MM.1S (cell line): ENCODE measurements around the gene TMX2.
"Not testable (repeated sequence)": the region's sequence is repeated elsewhere in the genome, so short reads cannot be mapped to it uniquely, and the experiment has no call there.

ENCODE experiments used
- DNase-seq: peaks from one replicate; pipeline ENCODE4 v3.0.0-alpha.2; 2015
- H2AFZ ChIP-seq: fragments of 300-600 bp; sonication (generic); 2 replicates; pipeline ENCODE4 v1.6.0; 2016; ENCODE audit warnings: antibody characterized with exemption, low read length
- H3F3A ChIP-seq: fragments of 300-600 bp; sonication (generic); 2 replicates; pipeline ENCODE4 v1.6.1; 2016; ENCODE audit warnings: mild to moderate bottlenecking, antibody characterized with exemption, low read length, moderate library complexity, mixed read lengths; ENCODE audit not compliant: insufficient read depth
- H3K27ac ChIP-seq: fragments of 300-600 bp; sonication (generic); 2 replicates; pipeline ENCODE4 v1.5.1; 2016; ENCODE audit warnings: mild to moderate bottlenecking, low read length
- H3K27me3 ChIP-seq: fragments of 300-600 bp; sonication (generic); replicated peaks from 2 replicates; pipeline ENCODE4 v1.6.0; 2016; ENCODE audit warnings: low read length; ENCODE audit not compliant: insufficient read depth
- H3K36me3 ChIP-seq: fragments of 300-600 bp; sonication (generic); replicated peaks from 2 replicates; pipeline ENCODE4 v1.6.1; 2016; ENCODE audit warnings: mild to moderate bottlenecking, low read length, mixed read lengths; ENCODE audit not compliant: insufficient read depth
- H3K4me1 ChIP-seq: fragments of 300-600 bp; sonication (generic); 2 replicates; pipeline ENCODE4 v1.6.1; 2016; ENCODE audit warnings: low read length, mixed read lengths
- H3K4me2 ChIP-seq: fragments of 300-600 bp; sonication (generic); 2 replicates; pipeline ENCODE4 v1.6.0; 2016; ENCODE audit warnings: low read depth, low read length
- H3K4me3 ChIP-seq: fragments of 300-600 bp; sonication (generic); 2 replicates; pipeline ENCODE4 v1.5.1; 2016; ENCODE audit warnings: low read length, mixed read lengths
- H3K79me2 ChIP-seq: fragments of 300-600 bp; sonication (generic); 2 replicates; pipeline ENCODE4 v1.6.1; 2016; ENCODE audit warnings: mixed run types, low read length, mixed read lengths
- H3K9ac ChIP-seq: fragments of 300-600 bp; sonication (generic); 2 replicates; pipeline ENCODE4 v1.6.1; 2016; ENCODE audit warnings: low read length, mixed read lengths
- H3K9me2 ChIP-seq: fragments of 300-600 bp; sonication (generic); replicated peaks from 2 replicates; pipeline ENCODE4 v1.6.1; 2016; ENCODE audit warnings: mild to moderate bottlenecking, low read length, mixed read lengths; ENCODE audit not compliant: insufficient read depth
- H3K9me3 ChIP-seq: fragments of 300-600 bp; sonication (generic); replicated peaks from 2 replicates; pipeline ENCODE4 v1.6.1; 2016; ENCODE audit warnings: mild to moderate bottlenecking, low read length, mixed read lengths; ENCODE audit not compliant: insufficient read depth
- H4K20me1 ChIP-seq: fragments of 300-600 bp; sonication (generic); 2 replicates; pipeline ENCODE4 v1.6.1; 2016; ENCODE audit warnings: mild to moderate bottlenecking, low read length, moderate library complexity, mixed read lengths; ENCODE audit not compliant: insufficient read depth
- EZH2 ChIP-seq: fragments of 300-600 bp; sonication (generic); optimal IDR thresholded peaks from 2 replicates; pipeline ENCODE3; 2017; ENCODE audit warnings: low read depth, mild to moderate bottlenecking, antibody characterized with exemption, low read length, mixed read lengths
- EZH2phosphoT487 ChIP-seq: fragments of 300-600 bp; sonication (generic); IDR thresholded peaks from 2 replicates; pipeline ENCODE4 v1.6.1; 2018; ENCODE audit warnings: antibody characterized with exemption, low read length
- TF ChIP-seq, protein P1 (sequence below): fragments of 300-600 bp; sonication (generic); IDR thresholded peaks from 2 replicates; pipeline ENCODE4 v1.5.1; 2016; ENCODE audit warnings: antibody characterized with exemption, low read length, mixed read lengths

TMX2 gene

DNA sequence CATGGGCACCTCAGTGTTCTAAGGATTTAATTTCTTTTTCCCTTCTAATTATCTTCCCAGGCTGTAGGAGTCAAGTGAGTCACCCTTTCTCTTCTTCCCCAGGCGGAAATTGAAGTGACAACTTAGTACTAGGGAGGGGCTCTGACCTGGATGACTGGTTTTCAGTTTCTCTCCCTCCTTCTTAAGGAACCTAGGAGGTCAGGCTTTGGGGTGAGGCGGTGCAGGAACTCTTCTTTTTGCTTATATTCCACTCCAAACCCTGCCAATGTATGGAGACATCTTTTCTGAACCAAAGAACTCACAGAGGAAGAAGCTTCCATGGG is 31.9 kb upstream of the TMX2 start:
- 0 out of 2 replicates have a peak, but pooled peaks cover 4% of the 10 kb centered on the region for H4K20me1 ChIP-seq
- H3K4me3 ChIP-seq: no peak overlapping the region
- no peak overlapping the region for H2AFZ ChIP-seq
- H3K4me2 ChIP-seq: no peak overlapping the region
- H3K4me1 ChIP-seq: no peaks in the 10 kb centered on the region
- H3K27ac ChIP-seq: no peak overlapping the region
- H3F3A ChIP-seq: no peaks in the 10 kb centered on the region
- H3K9ac ChIP-seq: no peak overlapping the region
- H3K9me3 ChIP-seq: no peaks in the 10 kb centered on the region
- 0 out of 2 replicates have a peak, but pooled peaks cover 2% of the 10 kb centered on the region for H3K36me3 ChIP-seq
- no peaks in the 10 kb centered on the region for H3K9me2 ChIP-seq
- peaks cover 85% of the 10 kb centered on the region for H3K79me2 ChIP-seq
- TF ChIP-seq, protein P1, sequence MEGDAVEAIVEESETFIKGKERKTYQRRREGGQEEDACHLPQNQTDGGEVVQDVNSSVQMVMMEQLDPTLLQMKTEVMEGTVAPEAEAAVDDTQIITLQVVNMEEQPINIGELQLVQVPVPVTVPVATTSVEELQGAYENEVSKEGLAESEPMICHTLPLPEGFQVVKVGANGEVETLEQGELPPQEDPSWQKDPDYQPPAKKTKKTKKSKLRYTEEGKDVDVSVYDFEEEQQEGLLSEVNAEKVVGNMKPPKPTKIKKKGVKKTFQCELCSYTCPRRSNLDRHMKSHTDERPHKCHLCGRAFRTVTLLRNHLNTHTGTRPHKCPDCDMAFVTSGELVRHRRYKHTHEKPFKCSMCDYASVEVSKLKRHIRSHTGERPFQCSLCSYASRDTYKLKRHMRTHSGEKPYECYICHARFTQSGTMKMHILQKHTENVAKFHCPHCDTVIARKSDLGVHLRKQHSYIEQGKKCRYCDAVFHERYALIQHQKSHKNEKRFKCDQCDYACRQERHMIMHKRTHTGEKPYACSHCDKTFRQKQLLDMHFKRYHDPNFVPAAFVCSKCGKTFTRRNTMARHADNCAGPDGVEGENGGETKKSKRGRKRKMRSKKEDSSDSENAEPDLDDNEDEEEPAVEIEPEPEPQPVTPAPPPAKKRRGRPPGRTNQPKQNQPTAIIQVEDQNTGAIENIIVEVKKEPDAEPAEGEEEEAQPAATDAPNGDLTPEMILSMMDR: no peak
- TF ChIP-seq EZH2phosphoT487 (no peak), EZH2 (no peak)
- no peak for DNase-seq
- H3K27me3 ChIP-seq: no peaks in the 10 kb centered on the region

DNA sequence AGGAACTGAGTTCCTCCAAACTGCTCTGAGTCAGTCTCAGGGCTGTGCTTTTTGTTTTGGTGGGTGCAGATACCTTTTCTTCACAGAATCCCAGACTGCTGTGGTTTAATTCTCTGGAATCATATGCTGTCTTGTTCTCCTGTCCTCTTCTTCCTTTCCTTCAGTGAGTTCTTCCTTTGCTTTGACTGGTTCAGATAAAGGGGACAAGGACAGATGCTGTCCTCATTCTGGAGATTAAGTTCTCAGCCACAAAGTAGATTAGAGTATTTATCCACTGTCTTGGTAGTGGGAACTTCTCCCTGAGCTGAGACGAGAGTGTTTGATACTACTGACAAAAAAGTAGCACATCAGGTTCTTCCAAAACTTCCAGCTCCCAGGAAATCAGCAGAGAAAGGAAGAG is 31.2 kb upstream of the TMX2 start:
- TF ChIP-seq, protein P1: no peak
- no peak for TF ChIP-seq EZH2
- no peak for TF ChIP-seq EZH2phosphoT487
- H3K4me2 ChIP-seq: no peak overlapping the region
- no peaks in the 10 kb centered on the region for H3K9me3 ChIP-seq
- no peak overlapping the region for H3K4me3 ChIP-seq
- H3K9me2 ChIP-seq: no peaks in the 10 kb centered on the region
- no peaks in the 10 kb centered on the region for H3K27me3 ChIP-seq
- no peaks in the 10 kb centered on the region for H4K20me1 ChIP-seq
- peaks cover 82% of the 10 kb centered on the region for H3K79me2 ChIP-seq
- H3F3A ChIP-seq: no peaks in the 10 kb centered on the region
- no peak for DNase-seq
- H3K4me1 ChIP-seq: no peaks in the 10 kb centered on the region
- no peak overlapping the region for H3K27ac ChIP-seq
- no peak overlapping the region for H2AFZ ChIP-seq
- H3K9ac ChIP-seq: no peak overlapping the region
- H3K36me3 ChIP-seq: 0 out of 2 replicates have a peak, but pooled peaks cover 2% of the 10 kb centered on the region

DNA sequence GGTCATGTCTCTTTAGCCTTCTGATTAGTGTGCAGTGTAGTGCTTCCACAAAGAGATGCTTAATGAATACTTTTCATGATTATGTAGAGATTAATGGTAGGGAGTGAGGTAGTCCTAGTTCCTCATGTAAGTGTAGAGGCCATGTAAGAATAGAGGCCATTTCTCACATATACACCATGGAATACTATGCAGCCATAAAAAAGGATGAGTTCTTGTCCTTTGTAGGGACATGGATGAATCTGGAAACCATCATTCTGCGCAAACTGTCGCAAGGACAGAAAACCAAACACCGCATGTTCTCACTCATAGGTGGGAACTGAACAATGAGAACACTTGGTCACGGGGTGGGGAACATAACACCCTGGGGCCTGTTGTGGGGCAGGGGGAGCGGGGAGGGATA is 21.9 kb upstream of the TMX2 start:
- H3K27ac ChIP-seq, H2AFZ ChIP-seq, H3K27me3 ChIP-seq, H3K9me2 ChIP-seq, H3K9ac ChIP-seq, DNase-seq, H3K9me3 ChIP-seq, H3K4me3 ChIP-seq, H4K20me1 ChIP-seq, H3K4me1 ChIP-seq, H3F3A ChIP-seq, H3K4me2 ChIP-seq: not testable (repeated sequence)
- Histone ChIP-seq H3K36me3 (peaks cover 11% of the 10 kb centered on the region), H3K79me2 (peaks cover 27% of the 10 kb centered on the region)

DNA sequence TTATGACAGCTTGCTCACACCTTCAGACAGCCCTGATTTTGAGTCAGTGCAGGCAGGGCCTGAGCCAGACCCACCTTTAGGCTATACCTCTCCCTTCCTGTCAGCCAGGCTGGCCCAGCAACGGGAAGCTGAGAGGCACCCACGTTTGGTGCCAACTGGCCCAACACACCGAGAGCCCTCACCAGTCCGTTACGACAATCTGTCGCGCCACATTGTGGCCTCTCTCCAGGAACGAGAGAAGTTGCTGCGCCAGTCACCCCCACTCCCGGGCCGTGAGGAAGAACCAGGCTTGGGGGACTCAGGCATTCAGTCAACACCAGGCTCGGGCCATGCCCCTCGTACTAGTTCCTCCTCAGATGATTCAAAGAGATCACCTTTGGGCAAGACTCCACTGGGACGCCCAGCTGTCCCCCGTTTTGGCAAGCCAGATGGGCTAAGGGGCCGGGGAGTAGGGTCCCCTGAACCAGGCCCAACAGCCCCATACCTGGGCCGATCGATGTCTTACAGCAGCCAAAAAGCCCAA is 13.5 kb upstream of the TMX2 start:
- Histone ChIP-seq H3K27me3 (no peaks in the 10 kb centered on the region), H3K4me3 (no peak overlapping the region), H2AFZ (no peak overlapping the region), H3K4me2 (no peak overlapping the region), H3K36me3 (peaks cover 9% of the 10 kb centered on the region), H4K20me1 (no peaks in the 10 kb centered on the region), H3K4me1 (no peaks in the 10 kb centered on the region), H3K79me2 (no peaks in the 10 kb centered on the region), H3K9ac (no peak overlapping the region), H3F3A (no peaks in the 10 kb centered on the region), H3K9me3 (no peaks in the 10 kb centered on the region), H3K27ac (no peak overlapping the region), H3K9me2 (no peaks in the 10 kb centered on the region)
- DNase-seq: no peak
- no peak for TF ChIP-seq EZH2phosphoT487
- TF ChIP-seq EZH2: no peak
- TF ChIP-seq, protein P1: no peak
